ENCODE data around the gene CLTA. TPM values are rescaled to one million over a fixed set of nuclear protein-coding genes. Genes with fewer than 3 reads are reported as not detected.

CLTA gene
- total RNA-seq, 2 donors from 2014 or later, result 86.7 to 145 TPM

DNA sequence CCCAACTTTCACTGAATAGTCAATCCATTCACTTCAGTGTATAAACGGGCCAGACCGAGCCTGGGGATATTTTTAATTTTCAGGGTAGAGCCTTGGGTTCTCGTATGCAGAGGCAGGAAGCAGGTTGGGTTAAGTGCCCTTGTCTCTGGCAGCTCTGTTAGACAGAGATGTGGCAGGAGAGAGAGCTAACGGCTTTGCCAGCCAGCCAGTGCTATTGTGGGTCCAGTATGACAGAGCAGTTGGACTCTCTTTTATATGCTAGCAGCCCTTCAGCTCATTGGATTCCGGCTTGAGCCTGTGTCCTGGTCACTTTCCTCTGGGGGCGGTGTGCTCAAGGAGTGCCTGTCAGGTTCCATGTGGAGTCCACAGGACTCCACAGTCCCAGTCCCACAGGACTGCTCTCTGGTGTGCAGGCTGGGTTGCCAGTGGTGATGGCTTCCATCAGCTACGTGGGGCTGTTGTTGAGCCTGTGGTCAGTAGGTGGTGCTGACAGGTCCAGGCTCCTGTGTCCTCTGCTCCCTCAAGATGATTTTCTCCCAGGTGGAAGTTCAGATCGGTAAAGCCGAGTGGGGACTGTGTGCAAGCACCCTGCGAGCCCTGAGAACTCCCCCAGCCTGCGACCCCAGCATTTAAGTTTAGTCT is 14.3 kb downstream of the CLTA start:
- TF ChIP-seq, protein P1, sequence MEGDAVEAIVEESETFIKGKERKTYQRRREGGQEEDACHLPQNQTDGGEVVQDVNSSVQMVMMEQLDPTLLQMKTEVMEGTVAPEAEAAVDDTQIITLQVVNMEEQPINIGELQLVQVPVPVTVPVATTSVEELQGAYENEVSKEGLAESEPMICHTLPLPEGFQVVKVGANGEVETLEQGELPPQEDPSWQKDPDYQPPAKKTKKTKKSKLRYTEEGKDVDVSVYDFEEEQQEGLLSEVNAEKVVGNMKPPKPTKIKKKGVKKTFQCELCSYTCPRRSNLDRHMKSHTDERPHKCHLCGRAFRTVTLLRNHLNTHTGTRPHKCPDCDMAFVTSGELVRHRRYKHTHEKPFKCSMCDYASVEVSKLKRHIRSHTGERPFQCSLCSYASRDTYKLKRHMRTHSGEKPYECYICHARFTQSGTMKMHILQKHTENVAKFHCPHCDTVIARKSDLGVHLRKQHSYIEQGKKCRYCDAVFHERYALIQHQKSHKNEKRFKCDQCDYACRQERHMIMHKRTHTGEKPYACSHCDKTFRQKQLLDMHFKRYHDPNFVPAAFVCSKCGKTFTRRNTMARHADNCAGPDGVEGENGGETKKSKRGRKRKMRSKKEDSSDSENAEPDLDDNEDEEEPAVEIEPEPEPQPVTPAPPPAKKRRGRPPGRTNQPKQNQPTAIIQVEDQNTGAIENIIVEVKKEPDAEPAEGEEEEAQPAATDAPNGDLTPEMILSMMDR (IDR thresholded peaks at IDR 0.05), result peak in 1 of 7 experiments; percentile 13
- TF ChIP-seq POLR2A (IDR thresholded peaks at IDR 0.05), result no peak
- Histone ChIP-seq H3K27ac (no peak overlapping the region), H3K4me1 (peaks cover 18% of the 10 kb centered on the region), H3K9me3 (no peaks in the 10 kb centered on the region), H3K4me3 (no peak overlapping the region), H3K27me3 (no peaks in the 10 kb centered on the region), H3K36me3 (replicated peaks in 1 of 2; ENCODE audit: insufficient read depth in 1 of 2, low read depth in 2 of 2) (peaks cover 8 to 39% of the 10 kb centered on the region in 2 donors)
- intact Hi-C loops (cut with DNase I), result no loop called here
- WGBS, 2 donors, result 83 to 96% methylated on average over 5 to 11 of the region's 11 CpGs
- peak; percentile 33 for ATAC-seq
- peak in 1 of 4 donors; percentile 9 for DNase-seq

DNA sequence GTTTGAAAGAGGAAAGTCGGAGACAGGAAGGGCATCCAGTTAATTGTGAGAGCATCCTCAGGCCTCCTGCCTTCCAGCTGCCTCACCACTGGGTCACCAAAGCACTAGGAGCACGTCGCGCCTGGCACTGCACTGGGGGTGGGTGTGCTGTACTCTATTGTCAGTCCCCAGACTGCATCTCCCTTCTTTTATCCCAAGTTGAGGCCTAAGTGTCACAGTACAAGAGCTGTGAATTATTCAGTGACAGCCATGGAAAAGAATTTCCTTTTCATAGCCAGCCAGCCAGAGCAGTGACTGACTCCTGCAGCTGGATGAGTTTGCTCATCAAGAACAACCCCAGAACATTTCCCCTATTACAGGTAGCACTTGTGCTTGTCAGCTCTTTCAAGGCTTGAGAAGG is 16.3 kb downstream of the CLTA start:
- H3K4me1 ChIP-seq, result peaks cover 27% of the 10 kb centered on the region
- no peak overlapping the region for H3K4me3 ChIP-seq
- no peaks in the 10 kb centered on the region for H3K9me3 ChIP-seq
- DNase-seq, result no peak
- WGBS, 2 donors, result 84% methylated on average over 4 of the region's 4 CpGs
- no peaks in the 10 kb centered on the region for H3K27me3 ChIP-seq
- H3K27ac ChIP-seq, result peak overlapping the region in 1 of 4 donors; percentile 2
- intact Hi-C loops (cut with DNase I), result no loop called here
- H3K36me3 ChIP-seq (replicated peaks in 1 of 2; ENCODE audit: insufficient read depth in 1 of 2, low read depth in 2 of 2), result peaks cover 8 to 30% of the 10 kb centered on the region in 2 donors
- no peak for ATAC-seq
- TF ChIP-seq, protein P1 (IDR thresholded peaks at IDR 0.05), result no peak
- no peak for TF ChIP-seq POLR2A (IDR thresholded peaks at IDR 0.05)

DNA sequence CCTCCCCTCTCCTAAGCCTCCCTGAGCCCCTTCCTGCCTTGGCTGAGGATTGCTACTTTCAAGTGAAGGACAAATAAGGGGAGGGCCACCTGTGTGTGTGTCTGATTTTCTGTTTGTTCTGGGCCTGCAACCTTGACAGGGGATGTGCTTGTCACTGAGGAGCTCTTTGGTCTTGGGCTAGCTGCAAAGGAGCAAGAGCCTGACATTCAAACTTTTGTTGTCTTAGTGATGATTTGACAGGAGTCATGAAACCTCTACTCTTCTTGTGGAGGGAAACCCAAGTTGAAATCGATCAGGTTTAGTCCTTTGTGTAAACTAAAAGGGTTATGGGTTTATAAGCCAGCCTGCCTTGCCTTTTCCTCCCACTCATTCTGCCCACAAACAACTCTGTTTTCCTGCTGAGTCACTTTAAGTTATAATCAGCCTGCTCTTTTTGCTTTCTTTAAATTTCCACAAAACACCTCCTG is 16.9 kb downstream of the CLTA start:
- Histone ChIP-seq H3K36me3 (replicated peaks in 1 of 2; ENCODE audit: insufficient read depth in 1 of 2, low read depth in 2 of 2) (peaks cover 8 to 27% of the 10 kb centered on the region in 2 donors), H3K27ac (peak overlapping the region in 1 of 4 donors; percentile 2), H3K27me3 (no peaks in the 10 kb centered on the region), H3K4me3 (no peak overlapping the region), H3K4me1 (peaks cover 27% of the 10 kb centered on the region), H3K9me3 (no peaks in the 10 kb centered on the region)
- intact Hi-C loops (cut with DNase I), result no loop called here
- TF ChIP-seq, protein P1 (IDR thresholded peaks at IDR 0.05), result no peak
- no peak for TF ChIP-seq POLR2A (IDR thresholded peaks at IDR 0.05)
- no peak for ATAC-seq
- WGBS, 2 donors, result 10 to 13% methylated on average over 1 of the region's 1 CpG
- no peak for DNase-seq

DNA sequence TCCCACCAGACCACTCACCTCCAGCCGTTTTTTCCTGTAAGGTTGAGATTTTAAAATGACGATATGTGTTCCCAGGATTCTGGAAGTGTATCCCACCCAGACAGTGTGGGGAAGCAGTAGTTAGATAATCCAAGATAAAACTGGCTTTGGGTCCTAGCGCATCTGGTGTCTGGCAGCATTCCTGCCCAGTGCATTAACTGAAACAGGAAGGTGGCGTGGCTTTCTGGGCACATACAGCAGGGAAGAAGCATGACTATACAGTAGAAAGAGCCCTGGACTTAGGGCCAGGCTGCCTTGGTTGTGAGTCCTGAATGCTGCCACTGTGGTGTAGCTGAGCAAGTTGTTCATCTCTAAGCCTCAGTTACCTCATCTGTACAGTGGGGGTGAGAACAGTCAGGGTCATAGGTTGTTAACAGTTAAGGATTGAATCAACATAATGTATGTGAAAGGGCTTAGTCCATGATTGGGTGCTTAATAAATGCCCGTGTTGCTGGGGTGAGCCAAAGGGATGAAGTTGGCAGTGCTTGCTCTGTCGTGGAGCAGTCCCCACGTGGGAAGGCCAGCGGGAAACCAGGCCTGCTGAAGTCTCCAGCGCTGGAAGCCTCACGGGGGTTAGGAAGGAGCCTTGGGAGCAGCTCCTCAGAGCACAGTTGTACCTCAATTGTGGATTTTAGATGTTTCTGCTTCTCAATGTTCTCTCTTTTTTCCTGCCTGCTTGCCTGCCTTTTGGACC is 18.0 kb downstream of the CLTA start:
- Histone ChIP-seq H3K27ac (no peak overlapping the region), H3K36me3 (replicated peaks in 1 of 2; ENCODE audit: insufficient read depth in 1 of 2, low read depth in 2 of 2) (peaks cover 6 to 21% of the 10 kb centered on the region in 2 donors), H3K4me3 (no peak overlapping the region), H3K9me3 (no peaks in the 10 kb centered on the region), H3K4me1 (peaks cover 27% of the 10 kb centered on the region), H3K27me3 (no peaks in the 10 kb centered on the region)
- no peak for DNase-seq
- intact Hi-C loops (cut with DNase I), result no loop called here
- no peak for TF ChIP-seq POLR2A (IDR thresholded peaks at IDR 0.05)
- TF ChIP-seq, protein P1 (IDR thresholded peaks at IDR 0.05), result no peak
- 74 to 82% methylated on average over 10 of the region's 10 CpGs for WGBS, 2 donors
- ATAC-seq, result no peak
